PFSK-1 (cell line): ENCODE data around the gene FAM98B.

Experiments
- FOXP2 ChIP-seq: optimal IDR thresholded peaks from 2 replicates; pipeline ENCODE3; 2011; ENCODE audit warnings: borderline replicate concordance, control low read depth, inconsistent platforms; ENCODE audit not compliant: insufficient read depth; ENCODE audit errors: extremely low read length, extremely low read depth
- POLR2AphosphoS5 ChIP-seq: IDR thresholded peaks from 2 replicates; pipeline ENCODE4 v1.6.1; 2012; ENCODE audit warnings: low read depth, mild to moderate bottlenecking, control low read depth, low read length, moderate library complexity
- REST ChIP-seq, 2 experiments: IDR thresholded peaks; 2 replicates each; pipeline versions ENCODE4 v1.6.1 to v1.8.0; 2011 to 2012; ENCODE audit warnings: low read depth in 2 of 2, low read length in 2 of 2, control low read depth in 1 of 2, inconsistent platforms in 1 of 2, mild to moderate bottlenecking in 1 of 2, moderate library complexity in 1 of 2; ENCODE audit not compliant: insufficient read depth in 1 of 2
- SIN3A ChIP-seq: IDR thresholded peaks from 2 replicates; pipeline ENCODE4 v1.6.1; 2012; ENCODE audit warnings: mild to moderate bottlenecking, low read length, moderate library complexity, borderline replicate concordance; ENCODE audit not compliant: insufficient read depth
- TAF1 ChIP-seq: IDR thresholded peaks from 2 replicates; pipeline ENCODE4 v1.6.1; 2012; ENCODE audit warnings: low read length, control low read depth, borderline replicate concordance; ENCODE audit not compliant: insufficient read depth

FAM98B gene

GRCh38 chr15:38499651-38500050 lies 45.7 kb downstream of the FAM98B start:
- no peak for TF ChIP-seq SIN3A
- TF ChIP-seq POLR2AphosphoS5, result no peak
- no peak for TF ChIP-seq REST (IDR thresholded peaks at IDR 0.05; ENCODE audit: insufficient read depth in 1 of 2, low read depth in 2 of 2, low read length in 2 of 2)
- no peak for TF ChIP-seq TAF1
- TF ChIP-seq FOXP2, result no peak

- TF ChIP-seq TAF1 (no peak), FOXP2 (no peak), POLR2AphosphoS5 (no peak), REST (IDR thresholded peaks at IDR 0.05; ENCODE audit: insufficient read depth in 1 of 2, low read depth in 2 of 2, low read length in 2 of 2) (no peak), SIN3A (no peak)
Measured at GRCh38 chr15:38503496-38503895, 49.6 kb downstream of the FAM98B start.

- TF ChIP-seq SIN3A (no peak), REST (IDR thresholded peaks at IDR 0.05; ENCODE audit: insufficient read depth in 1 of 2, low read depth in 2 of 2, low read length in 2 of 2) (no peak)
Measured at GRCh38 chr15:38504680-38505467, 50.9 kb downstream of the FAM98B start.

- TF ChIP-seq FOXP2 (no peak), REST (IDR thresholded peaks at IDR 0.05; ENCODE audit: insufficient read depth in 1 of 2, low read depth in 2 of 2, low read length in 2 of 2) (no peak), TAF1 (no peak), POLR2AphosphoS5 (no peak), SIN3A (no peak)
Measured at GRCh38 chr15:38506997-38507396, 53.1 kb downstream of the FAM98B start.

- TF ChIP-seq SIN3A (no peak), FOXP2 (no peak), POLR2AphosphoS5 (no peak), TAF1 (no peak), REST (IDR thresholded peaks at IDR 0.05; ENCODE audit: insufficient read depth in 1 of 2, low read depth in 2 of 2, low read length in 2 of 2) (no peak)
Measured at GRCh38 chr15:38507570-38507969, 53.6 kb downstream of the FAM98B start.
